WERI-Rb-1 (cell line): ENCODE data around the gene IL17RC.

Experiments used
- DNase-seq: peaks from one replicate; pipeline ENCODE4 v3.0.0-alpha.2; 2020
- H3K27ac ChIP-seq: fragments of 250-450 bp; sonication (Bioruptor Pico); 2 replicates; pipeline ENCODE4 v1.5.1; 2020; ENCODE audit warnings: mild to moderate bottlenecking, moderate library complexity
- H3K27me3 ChIP-seq: fragments of 250-450 bp; sonication (Bioruptor Pico); 2 replicates; pipeline ENCODE4 v1.5.1; 2021; ENCODE audit warnings: mild to moderate bottlenecking, low read depth, moderate library complexity; ENCODE audit not compliant: insufficient read depth, severe bottlenecking
- H3K36me3 ChIP-seq: fragments of 250-450 bp; sonication (Bioruptor Pico); 2 replicates; pipeline ENCODE4 v1.5.1; 2020; ENCODE audit warnings: mild to moderate bottlenecking, moderate library complexity
- H3K4me3 ChIP-seq: 2 replicates; pipeline ENCODE4 v1.5.1; 2011; ENCODE audit warnings: low read depth, mild to moderate bottlenecking, control low read depth, low read length
- H3K9me3 ChIP-seq: fragments of 250-450 bp; sonication (Bioruptor Pico); 2 replicates; pipeline ENCODE4 v1.5.1; 2021; ENCODE audit warnings: mild to moderate bottlenecking, moderate library complexity; ENCODE audit not compliant: severe bottlenecking
- TF ChIP-seq, protein P1 (sequence below): IDR thresholded peaks from 2 replicates; pipeline ENCODE4 v1.5.1; 2011; ENCODE audit warnings: low read depth, mild to moderate bottlenecking, control low read depth, inconsistent platforms, low read length

IL17RC gene

DNA sequence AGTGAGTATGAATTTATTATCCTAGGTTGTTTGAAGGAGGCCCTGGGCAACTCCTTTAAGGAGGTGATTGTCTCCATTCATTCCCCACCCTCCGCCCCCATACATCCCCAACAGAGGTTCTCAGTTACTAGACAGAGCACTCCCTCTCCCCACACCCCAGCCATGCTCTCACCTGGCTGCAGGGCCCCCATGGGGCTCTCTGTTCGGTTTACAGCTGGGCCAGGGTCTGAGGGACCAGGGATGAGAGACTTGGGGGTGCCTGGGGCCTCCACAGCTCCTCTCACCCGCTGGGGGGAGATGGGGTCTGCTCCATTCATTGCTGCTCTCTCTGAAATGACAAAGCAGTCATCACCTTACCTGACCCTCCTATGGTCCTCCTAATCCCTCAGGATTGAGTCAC is 31.7 kb downstream of the IL17RC start:
- H3K4me3 ChIP-seq = no peak overlapping the region
- no peak overlapping the region for H3K27ac ChIP-seq
- peaks cover 7% of the 10 kb centered on the region for H3K36me3 ChIP-seq
- H3K27me3 ChIP-seq = no peaks in the 10 kb centered on the region
- TF ChIP-seq, protein P1, sequence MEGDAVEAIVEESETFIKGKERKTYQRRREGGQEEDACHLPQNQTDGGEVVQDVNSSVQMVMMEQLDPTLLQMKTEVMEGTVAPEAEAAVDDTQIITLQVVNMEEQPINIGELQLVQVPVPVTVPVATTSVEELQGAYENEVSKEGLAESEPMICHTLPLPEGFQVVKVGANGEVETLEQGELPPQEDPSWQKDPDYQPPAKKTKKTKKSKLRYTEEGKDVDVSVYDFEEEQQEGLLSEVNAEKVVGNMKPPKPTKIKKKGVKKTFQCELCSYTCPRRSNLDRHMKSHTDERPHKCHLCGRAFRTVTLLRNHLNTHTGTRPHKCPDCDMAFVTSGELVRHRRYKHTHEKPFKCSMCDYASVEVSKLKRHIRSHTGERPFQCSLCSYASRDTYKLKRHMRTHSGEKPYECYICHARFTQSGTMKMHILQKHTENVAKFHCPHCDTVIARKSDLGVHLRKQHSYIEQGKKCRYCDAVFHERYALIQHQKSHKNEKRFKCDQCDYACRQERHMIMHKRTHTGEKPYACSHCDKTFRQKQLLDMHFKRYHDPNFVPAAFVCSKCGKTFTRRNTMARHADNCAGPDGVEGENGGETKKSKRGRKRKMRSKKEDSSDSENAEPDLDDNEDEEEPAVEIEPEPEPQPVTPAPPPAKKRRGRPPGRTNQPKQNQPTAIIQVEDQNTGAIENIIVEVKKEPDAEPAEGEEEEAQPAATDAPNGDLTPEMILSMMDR = no peak
- DNase-seq = no peak
- no peaks in the 10 kb centered on the region for H3K9me3 ChIP-seq

DNA sequence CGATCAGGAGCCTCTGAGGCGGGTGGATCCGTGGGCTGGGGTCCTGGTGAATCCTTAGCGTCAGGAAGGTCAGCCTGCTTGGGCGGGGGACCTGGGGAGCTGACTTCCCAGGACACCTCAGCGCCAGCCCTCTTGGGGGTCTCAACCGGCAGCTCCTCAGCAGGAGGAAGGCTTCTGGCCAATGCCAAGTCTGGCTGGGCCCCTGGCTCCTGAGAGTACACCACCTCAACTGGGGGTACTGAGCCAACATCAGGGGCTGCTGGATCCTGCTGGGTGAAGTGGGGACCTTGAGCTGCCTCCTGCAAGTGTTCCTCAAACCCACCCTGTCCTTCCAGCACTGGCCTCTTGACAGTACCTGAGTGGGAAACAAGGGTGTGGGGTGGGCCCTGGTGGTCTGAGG is 32.2 kb downstream of the IL17RC start:
- H3K36me3 ChIP-seq = peaks cover 7% of the 10 kb centered on the region
- H3K4me3 ChIP-seq = no peak overlapping the region
- H3K9me3 ChIP-seq = no peaks in the 10 kb centered on the region
- H3K27ac ChIP-seq = no peak overlapping the region
- DNase-seq = no peak
- TF ChIP-seq, protein P1 = no peak
- H3K27me3 ChIP-seq = no peaks in the 10 kb centered on the region

DNA sequence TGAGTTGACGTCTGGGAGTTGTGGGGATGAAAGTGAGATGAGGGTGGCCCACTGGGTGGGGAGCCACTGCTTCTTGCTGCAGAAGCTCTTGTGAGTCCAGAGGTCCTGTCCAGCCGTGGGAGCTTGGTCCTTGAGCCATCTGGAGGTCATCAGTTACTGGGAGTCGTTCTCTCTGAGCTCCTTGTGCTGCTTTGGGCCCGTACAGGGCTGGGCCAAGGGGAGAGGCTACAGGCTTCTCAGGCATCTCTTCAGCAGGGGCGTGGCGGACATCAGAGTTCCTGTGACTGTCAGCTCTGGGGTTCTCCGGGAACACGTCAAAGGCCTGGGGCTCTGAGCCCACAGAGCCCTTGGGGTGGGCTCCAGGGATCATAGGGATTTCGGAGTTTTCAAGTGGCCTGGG is 32.7 kb downstream of the IL17RC start:
- H3K36me3 ChIP-seq = peaks cover 3% of the 10 kb centered on the region
- DNase-seq = no peak
- TF ChIP-seq, protein P1 = no peak
- no peak overlapping the region for H3K27ac ChIP-seq
- H3K4me3 ChIP-seq = no peak overlapping the region
- H3K9me3 ChIP-seq = no peaks in the 10 kb centered on the region
- no peaks in the 10 kb centered on the region for H3K27me3 ChIP-seq

DNA sequence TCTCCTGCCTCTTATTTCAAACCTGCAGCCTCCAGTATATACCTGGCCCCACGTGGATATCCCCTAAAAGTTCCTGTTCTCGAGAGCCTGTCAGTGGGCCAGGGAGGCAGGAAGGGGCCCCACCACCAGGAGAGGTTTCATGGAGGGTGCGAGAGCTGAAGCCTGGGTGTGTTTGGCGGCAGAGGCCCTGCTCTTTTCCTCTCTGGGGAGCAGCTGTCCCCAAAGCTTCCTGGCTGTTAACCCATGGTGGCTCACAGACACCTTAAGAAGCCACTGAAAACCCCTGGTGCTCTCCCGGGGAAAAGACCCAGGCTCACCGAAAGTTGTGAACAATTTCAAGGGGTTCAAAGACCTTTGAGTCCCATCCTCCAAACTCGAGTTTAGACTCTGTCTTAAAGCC is 34.2 kb downstream of the IL17RC start:
- no peaks in the 10 kb centered on the region for H3K9me3 ChIP-seq
- no peak for DNase-seq
- peaks cover 3% of the 10 kb centered on the region; the same call in 1 of the 2 replicates for H3K36me3 ChIP-seq
- H3K4me3 ChIP-seq = no peak overlapping the region
- TF ChIP-seq, protein P1 = no peak
- H3K27me3 ChIP-seq = no peaks in the 10 kb centered on the region
- no peak overlapping the region for H3K27ac ChIP-seq

DNA sequence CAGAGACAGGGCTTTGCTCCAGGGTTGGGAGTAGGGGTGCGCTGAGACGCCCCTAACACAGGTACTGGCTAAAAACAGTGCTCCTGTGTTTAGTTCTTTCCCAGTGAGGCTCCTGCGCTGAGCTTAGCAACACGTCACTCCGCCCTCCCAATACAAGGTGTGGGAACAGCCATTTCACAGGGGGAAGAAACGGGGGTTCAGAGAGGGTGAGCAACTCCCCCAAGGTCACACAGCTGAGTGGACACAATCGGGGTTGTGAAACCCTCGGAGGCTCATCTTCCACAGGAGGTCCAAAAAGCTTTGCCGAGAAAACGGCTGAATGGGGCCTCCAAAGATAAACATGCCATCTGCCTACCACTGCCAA is 34.7 kb downstream of the IL17RC start:
- TF ChIP-seq, protein P1 = no peak
- Histone ChIP-seq H3K4me3 (peak overlapping the region; percentile 53), H3K36me3 (peaks cover 3% of the 10 kb centered on the region; the same call in 1 of the 2 replicates), H3K9me3 (no peaks in the 10 kb centered on the region), H3K27ac (no peak overlapping the region), H3K27me3 (no peaks in the 10 kb centered on the region)
- DNase-seq = no peak
